IMR-90 (cell line): ENCODE data around the gene FBXW2. TPM values are rescaled to one million over a fixed set of nuclear protein-coding genes. Genes with fewer than 3 reads are reported as not detected.

Experiments used
- ATAC-seq: fragments of 200-7000 bp; cut with Tn5 transposase; 2 replicates; pipeline ENCODE4 v1.9.1; 2020; ENCODE audit warnings: low read depth, mild to moderate bottlenecking, moderate library complexity
- BruUV-seq: library from RNA; stranded (reverse); fragments of 400-500 nt; replicated peaks from 2 replicates; lab custom pipeline; 2021; lab: Mats Ljungman, UMichigan
- CTCF ChIA-PET: fragments of 300-600 bp; formaldehyde crosslinking; extraction: SDS; loops from one replicate; lab custom pipeline; 2021; ENCODE audit warnings: antibody characterized with exemption; lab: Yijun Ruan, JAX
- POLR2A ChIA-PET: fragments of 300-600 bp; sonication (Branson Sonifier 250); formaldehyde crosslinking; loops from one replicate; lab custom pipeline; 2022; ENCODE audit warnings: antibody characterized with exemption; ENCODE audit not compliant: unreplicated experiment; lab: Charles Lee
- DNase-seq: peaks from one replicate; pipeline ENCODE4 v3.0.0; 2013
- H2AFZ ChIP-seq: replicated peaks from 2 replicates; pipeline ENCODE3; 2013; ENCODE audit warnings: low read length, mild to moderate bottlenecking; ENCODE audit not compliant: poor library complexity
- H2AK5ac ChIP-seq: 2 replicates; pipeline ENCODE4 v1.6.1; 2013; ENCODE audit warnings: low read depth, low read length, inconsistent platforms
- H2AK9ac ChIP-seq: replicated peaks from 2 replicates; pipeline ENCODE3; 2013; ENCODE audit warnings: mild to moderate bottlenecking, low read depth, low read length, moderate library complexity; ENCODE audit not compliant: poor library complexity
- H2BK120ac ChIP-seq: 2 replicates; pipeline ENCODE4 v1.6.1; 2013; ENCODE audit warnings: low read depth, low read length, inconsistent platforms
- H2BK15ac ChIP-seq: 3 replicates; pipeline ENCODE4 v1.6.1; 2013; ENCODE audit warnings: low read depth, low read length, inconsistent platforms
- H2BK20ac ChIP-seq: 2 replicates; pipeline ENCODE4 v1.6.1; 2013; ENCODE audit warnings: low read depth, mild to moderate bottlenecking, inconsistent platforms, low read length, moderate library complexity
- H2BK5ac ChIP-seq: 2 replicates; pipeline ENCODE4 v1.6.1; 2013; ENCODE audit warnings: mild to moderate bottlenecking, low read depth, low read length, inconsistent platforms; ENCODE audit not compliant: poor library complexity, severe bottlenecking
- H3K14ac ChIP-seq: replicated peaks from 2 replicates; pipeline ENCODE4 v1.6.1; 2013; ENCODE audit warnings: low read depth, low read length, inconsistent platforms
- H3K18ac ChIP-seq: 2 replicates; pipeline ENCODE4 v1.6.1; 2013; ENCODE audit warnings: low read depth, low read length, control low read depth
- H3K23ac ChIP-seq: 2 replicates; pipeline ENCODE4 v1.6.1; 2013; ENCODE audit warnings: low read depth, low read length, inconsistent platforms
- H3K27ac ChIP-seq: 2 replicates; pipeline ENCODE4 v1.5.1; 2013; ENCODE audit warnings: mild to moderate bottlenecking, control low read depth, low read length; ENCODE audit not compliant: insufficient read depth
- H3K27me3 ChIP-seq: 2 replicates; pipeline ENCODE4 v1.6.1; 2013; ENCODE audit warnings: low read length; ENCODE audit not compliant: control insufficient read depth, insufficient read depth
- H3K36me3 ChIP-seq: 2 replicates; pipeline ENCODE4 v1.6.1; 2013; ENCODE audit warnings: low read length, mixed read lengths; ENCODE audit not compliant: control insufficient read depth, insufficient read depth
- H3K4ac ChIP-seq: 2 replicates; pipeline ENCODE4 v1.6.1; 2013; ENCODE audit warnings: low read depth, low read length, inconsistent platforms
- H3K4me1 ChIP-seq: 2 replicates; pipeline ENCODE4 v1.6.1; 2013; ENCODE audit warnings: low read length, mixed read lengths; ENCODE audit not compliant: control insufficient read depth, insufficient read depth
- H3K4me2 ChIP-seq: 2 replicates; pipeline ENCODE4 v1.6.1; 2013; ENCODE audit warnings: low read depth, mild to moderate bottlenecking, control low read depth, low read length, moderate library complexity
- H3K4me3 ChIP-seq: 2 replicates; pipeline ENCODE4 v1.5.1; 2013; ENCODE audit warnings: low read depth, mild to moderate bottlenecking, control low read depth, low read length, moderate library complexity; ENCODE audit not compliant: insufficient read depth
- H3K56ac ChIP-seq: 2 replicates; pipeline ENCODE4 v1.6.1; 2013; ENCODE audit warnings: low read length, inconsistent platforms; ENCODE audit not compliant: insufficient read depth; ENCODE audit errors: extremely low read depth
- H3K79me1 ChIP-seq, 2 experiments: 2 replicates each; pipeline ENCODE4 v1.6.1; 2013; ENCODE audit warnings: low read length in 2 of 2, inconsistent platforms in 1 of 2, low read depth in 1 of 2
- H3K9ac ChIP-seq: 2 replicates; pipeline ENCODE4 v1.6.1; 2013; ENCODE audit warnings: low read depth, low read length, control low read depth
- H3K9me1 ChIP-seq: 2 replicates; pipeline ENCODE4 v1.6.1; 2013; ENCODE audit warnings: low read length, inconsistent platforms; ENCODE audit not compliant: insufficient read depth
- H3K9me3 ChIP-seq: 2 replicates; pipeline ENCODE4 v1.6.1; 2013; ENCODE audit warnings: low read length; ENCODE audit not compliant: control insufficient read depth, insufficient read depth
- H4K20me1 ChIP-seq: 2 replicates; pipeline ENCODE4 v1.6.1; 2013; ENCODE audit warnings: low read length, inconsistent platforms; ENCODE audit not compliant: insufficient read depth
- H4K5ac ChIP-seq: 2 replicates; pipeline ENCODE4 v1.6.1; 2013; ENCODE audit warnings: mild to moderate bottlenecking, low read depth, low read length, control low read depth
- H4K8ac ChIP-seq, 2 experiments: 2 replicates each; pipeline ENCODE4 v1.6.1; 2013; ENCODE audit warnings: low read depth in 2 of 2, low read length in 2 of 2, control low read depth in 1 of 2, inconsistent platforms in 1 of 2
- H4K91ac ChIP-seq: 2 replicates; pipeline ENCODE4 v1.6.1; 2013; ENCODE audit warnings: low read depth, low read length, inconsistent platforms; ENCODE audit not compliant: insufficient read depth
- CEBPB ChIP-seq: IDR thresholded peaks from 2 replicates; pipeline ENCODE4 v1.6.1; 2012; ENCODE audit warnings: low read depth, low read length, improper control_type of control experiment
- CHD1 ChIP-seq: IDR thresholded peaks from 2 replicates; pipeline ENCODE4 v1.6.1; 2012; ENCODE audit warnings: low read depth, low read length, improper control_type of control experiment
- FOS ChIP-seq: fragments of 150-350 bp; IDR thresholded peaks from 2 replicates; pipeline ENCODE4 v1.6.1; 2016; ENCODE audit warnings: low read depth, low read length
- MAFK ChIP-seq: IDR thresholded peaks from 2 replicates; pipeline ENCODE4 v1.6.1; 2012; ENCODE audit warnings: low read depth, low read length, improper control_type of control experiment
- MAZ ChIP-seq: IDR thresholded peaks from 2 replicates; pipeline ENCODE4 v1.6.1; 2012; ENCODE audit warnings: low read depth, mild to moderate bottlenecking, low read length, improper control_type of control experiment, moderate library complexity, borderline replicate concordance
- MXI1 ChIP-seq: IDR thresholded peaks from 2 replicates; pipeline ENCODE4 v1.6.1; 2012; ENCODE audit warnings: low read depth, mild to moderate bottlenecking, low read length, moderate library complexity, borderline replicate concordance
- NFE2L2 ChIP-seq: fragments of 150-350 bp; IDR thresholded peaks from 2 replicates; pipeline ENCODE4 v1.6.1; 2016; ENCODE audit warnings: low read depth, mild to moderate bottlenecking, low read length
- POLR2A ChIP-seq: IDR thresholded peaks from 2 replicates; pipeline ENCODE4 v1.6.1; 2012; ENCODE audit warnings: mild to moderate bottlenecking, low read depth, low read length
- RAD21 ChIP-seq: IDR thresholded peaks from 2 replicates; pipeline ENCODE4 v1.6.1; 2012; ENCODE audit warnings: low read length, improper control_type of control experiment
- RCOR1 ChIP-seq: IDR thresholded peaks from 2 replicates; pipeline ENCODE4 v1.6.1; 2012; ENCODE audit warnings: mild to moderate bottlenecking, low read length, improper control_type of control experiment; ENCODE audit not compliant: insufficient replicate concordance
- SMC3 ChIP-seq: fragments of 150-350 bp; IDR thresholded peaks from 2 replicates; pipeline ENCODE4 v1.6.1; 2016; ENCODE audit warnings: low read depth, mild to moderate bottlenecking, antibody characterized with exemption, low read length, moderate library complexity
- WGBS, 2 experiments: methylation state at CpG; one replicate each; pipeline versions ENCODE4 v1.1.5 to v1.1.7; 2013; ENCODE audit warnings: missing lambda C conversion rate in 2 of 2; ENCODE audit not compliant: insufficient read length in 1 of 2; ENCODE audit errors: extremely low coverage in 2 of 2; 5-methylcytosine and 5-hydroxymethylcytosine counted together
- dilution Hi-C: fragments of 300-500 bp; cut with HindIII; formaldehyde crosslinking; loops from one replicate; pipeline ENCODE4 v1.14.3; 2018; ENCODE audit warnings: low sequenced_read_pairs; ENCODE audit not compliant: unreplicated experiment
- in situ Hi-C: fragments of 300-500 bp; cut with MboI; formaldehyde crosslinking; loops from 3 replicates; pipeline ENCODE4 v1.14.3; 2019; ENCODE audit warnings: low sequenced_read_pairs, inconsistent platforms, mixed read lengths
- intact Hi-C: fragments of 100-400 bp; cut with micrococcal nuclease; formaldehyde crosslinking; loops from 2 replicates; pipeline ENCODE4 v1.10.0; 2022
- polyA plus RNA-seq, 3 experiments: library from polyadenylated mRNA; depleted of rRNA; stranded (reverse); fragments of >200 nt; gene quantifications; 2 replicates each; pipeline ENCODE4 v1.2.3, GENCODE V29; 2012; ENCODE audit warnings: low replicate concordance in 1 of 3
- total RNA-seq: library from RNA; depleted of rRNA; stranded (reverse); fragments of >200 nt; gene quantifications from 2 replicates; pipeline ENCODE4 v1.2.3, GENCODE V29; 2012
- TF ChIP-seq, protein P1 (sequence below): conservative IDR thresholded peaks from 2 replicates; pipeline ENCODE4 v1.5.1; 2012; ENCODE audit warnings: mild to moderate bottlenecking, low read depth, low read length, improper control_type of control experiment
- TF ChIP-seq, protein P2 (sequence below): fragments of 150-350 bp; IDR thresholded peaks from 2 replicates; pipeline ENCODE4 v1.6.1; 2017; ENCODE audit warnings: mild to moderate bottlenecking, antibody characterized with exemption, low read length, low read depth

FBXW2 gene
- total and polyA plus RNA-seq, 2 of the 4 experiments (the other 2 are of a cell fraction), result 27.1 to 43.5 TPM

DNA sequence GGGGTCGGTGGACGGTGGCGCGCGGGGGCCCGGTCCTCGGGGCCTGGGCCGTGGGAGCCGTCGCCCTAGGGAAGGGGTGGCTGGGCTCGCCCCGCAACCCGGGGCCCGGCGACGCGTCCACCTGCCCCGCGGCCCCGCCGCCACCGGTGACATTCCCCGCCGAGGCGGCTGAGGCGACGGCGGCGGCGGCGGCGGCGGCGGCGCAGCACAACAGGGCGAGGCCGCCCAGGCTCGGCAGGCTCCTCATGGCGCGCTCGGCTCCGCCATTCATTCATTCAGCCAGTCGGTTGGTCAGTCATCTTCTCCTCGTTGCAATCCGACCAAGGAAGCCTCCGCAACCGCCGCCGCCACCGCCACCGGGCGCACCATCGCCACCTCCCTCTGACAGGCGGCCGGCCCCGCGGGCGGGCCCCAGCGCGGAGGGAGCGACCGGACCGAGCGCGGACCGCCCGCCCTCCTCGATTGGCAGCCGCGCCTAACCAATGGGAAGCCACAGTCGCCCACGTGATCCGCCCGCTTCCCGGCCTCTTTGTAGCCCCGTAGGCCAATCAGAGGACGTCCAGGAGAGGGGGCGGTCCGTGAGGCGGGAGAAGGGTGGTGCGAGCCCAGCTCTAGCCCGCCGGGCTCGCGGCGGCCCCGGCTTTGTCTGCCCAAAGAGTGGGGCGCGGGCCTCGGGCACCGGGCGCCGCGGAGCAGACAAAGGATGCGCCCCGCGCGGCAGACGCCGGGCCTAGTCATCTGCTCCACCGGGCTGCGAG, 78.9 kb downstream of the FBXW2 start, which contains the start of gene MEGF9:
Gene MEGF9 (minus strand): TSS at position 383 of the 758 bp plus-strand sequence. CDS start 112 bp downstream, at position 271.
- no TSS peak for BruUV-seq
- TF ChIP-seq NFE2L2 (no peak; the same call in 1 of the 2 replicates), MAZ (peak; percentile 68; the same call in 1 of the 2 replicates), MAFK (no peak), SMC3 (no peak), POLR2A (peak; percentile 67), RCOR1 (no peak), CEBPB (no peak), MXI1 (peak; percentile 57; the same call in 1 of the 2 replicates), RAD21 (no peak), CHD1 (no peak), FOS (0 out of 2 replicates have a peak, but pooled peaks have one; percentile 66)
- TF ChIP-seq, protein P1, sequence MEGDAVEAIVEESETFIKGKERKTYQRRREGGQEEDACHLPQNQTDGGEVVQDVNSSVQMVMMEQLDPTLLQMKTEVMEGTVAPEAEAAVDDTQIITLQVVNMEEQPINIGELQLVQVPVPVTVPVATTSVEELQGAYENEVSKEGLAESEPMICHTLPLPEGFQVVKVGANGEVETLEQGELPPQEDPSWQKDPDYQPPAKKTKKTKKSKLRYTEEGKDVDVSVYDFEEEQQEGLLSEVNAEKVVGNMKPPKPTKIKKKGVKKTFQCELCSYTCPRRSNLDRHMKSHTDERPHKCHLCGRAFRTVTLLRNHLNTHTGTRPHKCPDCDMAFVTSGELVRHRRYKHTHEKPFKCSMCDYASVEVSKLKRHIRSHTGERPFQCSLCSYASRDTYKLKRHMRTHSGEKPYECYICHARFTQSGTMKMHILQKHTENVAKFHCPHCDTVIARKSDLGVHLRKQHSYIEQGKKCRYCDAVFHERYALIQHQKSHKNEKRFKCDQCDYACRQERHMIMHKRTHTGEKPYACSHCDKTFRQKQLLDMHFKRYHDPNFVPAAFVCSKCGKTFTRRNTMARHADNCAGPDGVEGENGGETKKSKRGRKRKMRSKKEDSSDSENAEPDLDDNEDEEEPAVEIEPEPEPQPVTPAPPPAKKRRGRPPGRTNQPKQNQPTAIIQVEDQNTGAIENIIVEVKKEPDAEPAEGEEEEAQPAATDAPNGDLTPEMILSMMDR, result no peak
- TF ChIP-seq, protein P2, sequence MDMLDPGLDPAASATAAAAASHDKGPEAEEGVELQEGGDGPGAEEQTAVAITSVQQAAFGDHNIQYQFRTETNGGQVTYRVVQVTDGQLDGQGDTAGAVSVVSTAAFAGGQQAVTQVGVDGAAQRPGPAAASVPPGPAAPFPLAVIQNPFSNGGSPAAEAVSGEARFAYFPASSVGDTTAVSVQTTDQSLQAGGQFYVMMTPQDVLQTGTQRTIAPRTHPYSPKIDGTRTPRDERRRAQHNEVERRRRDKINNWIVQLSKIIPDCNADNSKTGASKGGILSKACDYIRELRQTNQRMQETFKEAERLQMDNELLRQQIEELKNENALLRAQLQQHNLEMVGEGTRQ, result peak; percentile 99
- 0% methylated on average over 37 of the region's 102 CpGs; no CpG with 5 or more reads in 1 of the 2 experiments for WGBS, 2 experiments
- intact Hi-C loops (no loop called here), in situ Hi-C loops (no loop called here), dilution Hi-C loops (no loop called here)
- peak within 1 kb of the TSS; percentile 72 for H3K14ac ChIP-seq
- H2AFZ ChIP-seq, result peak within 1 kb of the TSS; percentile 94
- peak within 1 kb of the TSS; percentile 80 for H4K91ac ChIP-seq
- peak within 1 kb of the TSS; percentile 80 for H3K4me2 ChIP-seq
- ATAC-seq (peak; percentile 96), DNase-seq (peak; percentile 97)
- peak within 1 kb of the TSS; percentile 77 for H2AK5ac ChIP-seq
- no peaks in the 10 kb centered on the region for H3K36me3 ChIP-seq
- peak within 1 kb of the TSS; percentile 76 for H3K4ac ChIP-seq
- H3K23ac ChIP-seq, result peak within 1 kb of the TSS; percentile 73
- peak within 1 kb of the TSS; percentile 77 for H2BK5ac ChIP-seq
- H2AK9ac ChIP-seq, result peak within 1 kb of the TSS; percentile 96
- no peaks in the 10 kb centered on the region for H4K20me1 ChIP-seq
- peak within 1 kb of the TSS; percentile 89 for H4K5ac ChIP-seq
- ChIA-PET POLR2A (no interaction called here), CTCF (interaction anchor here (0.8 to 1.0 kb wide), 2 partner anchors 16 to 94 kb away, joined by 3 to 6 read pairs; no protein-coding TSS in a partner anchor)
- no peaks in the 10 kb centered on the region for H3K9me3 ChIP-seq
- H3K9ac ChIP-seq, result peak within 1 kb of the TSS; percentile 85
- peak within 1 kb of the TSS; percentile 75 for H3K4me3 ChIP-seq
- no peak within 1 kb of the TSS for H2BK15ac ChIP-seq
- H3K9me1 ChIP-seq, result no peaks in the 10 kb centered on the region
- H4K8ac ChIP-seq, result peak within 1 kb of the TSS; percentile 88 to 89
- H3K4me1 ChIP-seq, result peaks cover 10% of the 10 kb centered on the region
- H3K27ac ChIP-seq, result peak within 1 kb of the TSS; percentile 84
- no peaks in the 10 kb centered on the region for H3K27me3 ChIP-seq
- peaks cover 8 to 46% of the 10 kb centered on the region in 2 experiments; a peak in 3 of 4 replicates for H3K79me1 ChIP-seq
- H3K18ac ChIP-seq, result peak within 1 kb of the TSS; percentile 59; the same call in 1 of the 2 replicates
- H2BK120ac ChIP-seq, result peak within 1 kb of the TSS; percentile 46
- peak within 1 kb of the TSS; percentile 35; the same call in 1 of the 2 replicates for H3K56ac ChIP-seq
- no peak within 1 kb of the TSS for H2BK20ac ChIP-seq
